H1 (cell line): ENCODE measurements around the gene SCMH1. TPM values are rescaled to one million over a fixed set of nuclear protein-coding genes. Genes with fewer than 3 reads are reported as not detected.

Source experiments
- CTCF ChIA-PET: fragments of 300-600 bp; sonication (Branson Sonifier 250); formaldehyde crosslinking; loops from one replicate; lab custom pipeline; 2021; ENCODE audit not compliant: partially characterized antibody; lab: Charles Lee
- POLR2A ChIA-PET: fragments of 300-600 bp; sonication (Branson Sonifier 250); formaldehyde crosslinking; loops from one replicate; lab custom pipeline; 2021; ENCODE audit warnings: inconsistent platforms; ENCODE audit not compliant: partially characterized antibody; lab: Charles Lee
- DNase-seq, 2 experiments: peaks; one replicate each; pipeline versions ENCODE4 v3.0.0 to v3.0.0-alpha.2; 2010 to 2022; ENCODE audit warnings: low spot score in 2 of 2, low read depth in 1 of 2, mixed read lengths in 1 of 2
- FAIRE-seq: peaks from 2 replicates; lab custom pipeline; 2011; peaks lifted over from hg19 to GRCh38; lab: Jason Lieb, UNC
- H2AFZ ChIP-seq: 2 replicates; pipeline ENCODE4 v1.8.1; 2012; ENCODE audit warnings: low read length, inconsistent platforms
- H2AK5ac ChIP-seq: 2 replicates; pipeline ENCODE4 v1.6.1; 2013; ENCODE audit warnings: low read depth, low read length
- H2BK120ac ChIP-seq: replicated peaks from 2 replicates; pipeline ENCODE3; 2013; ENCODE audit warnings: low read depth, low read length, inconsistent platforms
- H2BK12ac ChIP-seq: 2 replicates; pipeline ENCODE4 v1.6.1; 2013; ENCODE audit warnings: low read depth, low read length
- H2BK15ac ChIP-seq: 2 replicates; pipeline ENCODE4 v1.6.1; 2013; ENCODE audit warnings: low read length
- H2BK20ac ChIP-seq: 2 replicates; pipeline ENCODE4 v1.6.1; 2013; ENCODE audit warnings: low read length
- H2BK5ac ChIP-seq: 2 replicates; pipeline ENCODE4 v1.6.1; 2013; ENCODE audit warnings: low read depth, low read length
- H3K14ac ChIP-seq: 2 replicates; pipeline ENCODE4 v1.6.1; 2013; ENCODE audit warnings: inconsistent platforms; ENCODE audit not compliant: insufficient read length
- H3K18ac ChIP-seq: 2 replicates; pipeline ENCODE4 v1.6.1; 2013; ENCODE audit warnings: low read length; ENCODE audit errors: extremely low read depth
- H3K23ac ChIP-seq: 2 replicates; pipeline ENCODE4 v1.6.1; 2013; ENCODE audit warnings: inconsistent platforms; ENCODE audit not compliant: insufficient read length
- H3K23me2 ChIP-seq: 2 replicates; pipeline ENCODE4 v1.6.1; 2013; ENCODE audit warnings: low read depth, low read length
- H3K27ac ChIP-seq: 2 replicates; pipeline ENCODE4 v1.6.1; 2011; ENCODE audit warnings: low read depth, low read length, inconsistent platforms
- H3K27me3 ChIP-seq, 4 experiments: replicated peaks in 1 of 4; 1 replicate in 1 of 4; 2 replicates in 3 of 4; pipeline versions ENCODE4 v1.6.1 to v1.8.1; 2011 to 2013; ENCODE audit warnings: low read length in 3 of 4, mild to moderate bottlenecking in 3 of 4, inconsistent platforms in 2 of 4, mixed read lengths in 2 of 4, moderate library complexity in 1 of 4; ENCODE audit not compliant: control insufficient read depth in 3 of 4, insufficient read depth in 3 of 4; ENCODE audit errors: extremely low read depth in 1 of 4
- H3K36me3 ChIP-seq, 4 experiments: 2 replicates each; pipeline versions ENCODE4 v1.6.1 to v1.8.1; 2011 to 2013; ENCODE audit warnings: mild to moderate bottlenecking in 4 of 4, low read length in 3 of 4, moderate library complexity in 2 of 4, control low read depth in 1 of 4, inconsistent platforms in 1 of 4; ENCODE audit not compliant: insufficient read depth in 4 of 4, control insufficient read depth in 2 of 4
- H3K4ac ChIP-seq: replicated peaks from 2 replicates; pipeline ENCODE3; 2013; ENCODE audit warnings: low read length, low read depth, mixed read lengths, inconsistent platforms; ENCODE audit not compliant: insufficient read length
- H3K4me1 ChIP-seq, 4 experiments: replicated peaks in 1 of 4; 1 replicate in 1 of 4; 2 replicates in 3 of 4; pipeline versions ENCODE4 v1.6.1 to v1.8.1; 2011 to 2013; ENCODE audit warnings: low read length in 3 of 4, inconsistent platforms in 2 of 4, mixed read lengths in 1 of 4; ENCODE audit not compliant: insufficient read depth in 4 of 4, control insufficient read depth in 3 of 4
- H3K4me2 ChIP-seq, 2 experiments: 2 replicates each; pipeline versions ENCODE4 v1.6.1 to v1.8.1; 2011 to 2013; ENCODE audit warnings: low read depth in 2 of 2, low read length in 2 of 2, control low read depth in 1 of 2, inconsistent platforms in 1 of 2, mild to moderate bottlenecking in 1 of 2; ENCODE audit not compliant: insufficient read depth in 1 of 2
- H3K4me3 ChIP-seq, 4 experiments: fragments of 200-600, 300-600 bp in 1 of 4; sonication (generic), shearing (Covaris generic), sonication (Bioruptor Twin) in 1 of 4; 2 replicates each; pipeline versions ENCODE4 v1.5.1 to v1.8.1; 2011 to 2016; ENCODE audit warnings: low read length in 4 of 4, low read depth in 3 of 4, control low read depth in 2 of 4, inconsistent platforms in 2 of 4, mild to moderate bottlenecking in 2 of 4, mixed read lengths in 1 of 4, moderate library complexity in 1 of 4; ENCODE audit not compliant: insufficient read depth in 2 of 4; ENCODE audit errors: extremely low read depth in 1 of 4
- H3K56ac ChIP-seq: replicated peaks from 2 replicates; pipeline ENCODE3; 2013; ENCODE audit warnings: low read depth, mild to moderate bottlenecking, mixed read lengths, low read length, inconsistent platforms; ENCODE audit not compliant: insufficient read length
- H3K79me1 ChIP-seq: 2 replicates; pipeline ENCODE4 v1.6.1; 2013; ENCODE audit warnings: low read depth, low read length, control low read depth
- H3K79me2 ChIP-seq, 2 experiments: 2 replicates each; pipeline versions ENCODE4 v1.6.1 to v1.8.1; 2012 to 2013; ENCODE audit warnings: low read length in 2 of 2, mild to moderate bottlenecking in 2 of 2, inconsistent platforms in 1 of 2; ENCODE audit not compliant: insufficient read depth in 2 of 2, control insufficient read depth in 1 of 2
- H3K9ac ChIP-seq, 4 experiments: replicated peaks in 1 of 4; 1 replicate in 1 of 4; 2 replicates in 3 of 4; pipeline versions ENCODE4 v1.6.1 to v1.8.1; 2011 to 2013; ENCODE audit warnings: low read depth in 3 of 4, low read length in 3 of 4, control low read depth in 2 of 4, mild to moderate bottlenecking in 2 of 4, moderate library complexity in 2 of 4, inconsistent platforms in 1 of 4; ENCODE audit errors: extremely low read depth in 1 of 4
- H3K9me3 ChIP-seq, 2 experiments: 2 replicates each; pipeline versions ENCODE4 v1.6.1 to v1.8.1; 2012 to 2013; ENCODE audit warnings: mild to moderate bottlenecking in 2 of 2, moderate library complexity in 2 of 2, control low read depth in 1 of 2, inconsistent platforms in 1 of 2, low read depth in 1 of 2, low read length in 1 of 2, mixed read lengths in 1 of 2; ENCODE audit not compliant: insufficient read depth in 2 of 2
- H4K20me1 ChIP-seq, 2 experiments: replicated peaks in 1 of 2; 2 replicates each; pipeline versions ENCODE3 to v1.8.1; 2011 to 2013; ENCODE audit warnings: inconsistent platforms in 2 of 2, low read length in 2 of 2, mild to moderate bottlenecking in 1 of 2; ENCODE audit not compliant: insufficient read depth in 2 of 2, control insufficient read depth in 1 of 2
- H4K5ac ChIP-seq: 2 replicates; pipeline ENCODE4 v1.6.1; 2013; ENCODE audit warnings: low read length, low read depth, mixed read lengths, inconsistent platforms; ENCODE audit not compliant: insufficient read length
- H4K8ac ChIP-seq: 2 replicates; pipeline ENCODE4 v1.8.0; 2013; ENCODE audit warnings: mild to moderate bottlenecking, moderate library complexity, low read length, inconsistent platforms; ENCODE audit not compliant: insufficient read depth; ENCODE audit errors: extremely low read depth
- H4K91ac ChIP-seq: replicated peaks from 2 replicates; pipeline ENCODE3; 2013; ENCODE audit warnings: low read length, mixed read lengths, inconsistent platforms; ENCODE audit not compliant: insufficient read length
- BACH1 ChIP-seq: IDR thresholded peaks from 2 replicates; pipeline ENCODE4 v1.6.1; 2012; ENCODE audit warnings: low read length, improper control_type of control experiment
- BCL11A ChIP-seq, 2 experiments: IDR thresholded peaks; one replicate each; pipeline ENCODE4 v1.6.1; 2011; ENCODE audit warnings: low read depth in 2 of 2, low read length in 2 of 2, mild to moderate bottlenecking in 2 of 2
- CBX5 ChIP-seq: fragments of 300-800, 300-1000 bp; sonication (generic); IDR thresholded peaks from 2 replicates; pipeline ENCODE4 v1.7.1; 2016; ENCODE audit warnings: antibody characterized with exemption, low read length, low read depth
- NANOG ChIP-seq: IDR thresholded peaks from 2 replicates; pipeline ENCODE4 v1.6.1; 2011; ENCODE audit warnings: low read length, low read depth, mild to moderate bottlenecking, inconsistent platforms; ENCODE audit not compliant: insufficient read depth, poor library complexity, severe bottlenecking
- POLR2AphosphoS5 ChIP-seq: IDR thresholded peaks from 2 replicates; pipeline ENCODE4 v1.6.1; 2011; ENCODE audit warnings: low read depth, low read length
- WGBS, 2 experiments: shearing (Covaris generic) in 1 of 2; methylation state at CpG; one replicate each; pipeline versions ENCODE4 v1.1.6 to v1.1.7; 2013 to 2015; ENCODE audit warnings: low lambda C conversion rate in 2 of 2, mixed read lengths in 2 of 2, inconsistent platforms in 1 of 2, low coverage in 1 of 2, missing lambda C conversion rate in 1 of 2; ENCODE audit not compliant: insufficient replicate concordance in 2 of 2, insufficient coverage in 1 of 2, insufficient read length in 1 of 2; ENCODE audit errors: extremely low coverage in 1 of 2, missing lambda C conversion rate in 1 of 2; 5-methylcytosine and 5-hydroxymethylcytosine counted together
- polyA plus RNA-seq, 7 experiments: library from polyadenylated mRNA; depleted of rRNA in 3 of 7; stranded (reverse) in 5 of 7; unstranded in 2 of 7; fragments of >200 nt in 5 of 7; fragments of 200-250 nt in 2 of 7; gene quantifications; 1 replicate in 5 of 7; 2 replicates in 1 of 7; 4 replicates in 1 of 7; pipeline versions ENCODE4 v1.2.1 to v1.2.3, GENCODE V29; 2011 to 2013; ENCODE audit warnings: missing spikeins in 2 of 7, mixed read lengths in 2 of 7
- total RNA-seq: library from RNA; stranded (reverse); fragmentation: NEBNext Ultra II Directional; extraction: Animal tissue kit (Norgen Biotek cat#: 25700); gene quantifications from 2 replicates; pipeline ENCODE4 v1.2.1, GENCODE V29; 2021

SCMH1 gene
- total and polyA plus RNA-seq, 2 of the 8 experiments (the other 6 are each of a cell fraction or from before 2014, with no cell fraction given), result 16.6 to 30.7 TPM

DNA sequence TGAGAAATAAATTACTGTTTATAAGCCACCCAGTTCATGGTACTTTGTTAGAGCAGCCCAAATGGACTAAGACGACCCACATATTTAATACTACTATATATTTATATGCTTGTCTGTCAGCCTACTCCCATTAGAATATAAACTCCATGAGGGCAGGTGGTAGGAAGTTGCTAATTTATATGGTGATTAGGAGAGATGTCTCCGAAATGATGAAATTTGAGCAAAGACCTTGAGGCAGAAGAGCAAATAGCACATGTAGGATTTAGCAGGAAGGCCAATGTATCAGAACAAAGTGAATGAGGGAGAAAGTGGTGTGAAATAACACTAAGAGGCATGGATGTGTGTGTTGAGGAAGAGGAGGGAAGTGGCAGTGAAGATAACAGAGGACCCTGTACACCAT, 210.0 kb downstream of the SCMH1 start:
- ChIA-PET POLR2A (no interaction called here), CTCF (no interaction called here)
- no peak overlapping the region for H3K14ac ChIP-seq
- H2BK20ac ChIP-seq, result no peak overlapping the region
- H2BK5ac ChIP-seq, result no peak overlapping the region
- H3K4me3 ChIP-seq, result no peak overlapping the region
- TF ChIP-seq BCL11A (IDR thresholded peaks at IDR 0.05; ENCODE audit: low read depth in 2 of 2, low read length in 2 of 2) (no peak), POLR2AphosphoS5 (no peak), NANOG (no peak), CBX5 (no peak), BACH1 (no peak)
- H3K18ac ChIP-seq, result no peak overlapping the region
- peaks cover 2 to 10% (median 7%) of the 10 kb centered on the region in 4 experiments; a peak in 5 of 8 replicates for H3K36me3 ChIP-seq
- no peaks in the 10 kb centered on the region for H3K79me2 ChIP-seq
- no peak overlapping the region for H4K5ac ChIP-seq
- H3K27me3 ChIP-seq, result peaks cover 0 to 3% (median 0%) of the 10 kb centered on the region in 4 experiments; a peak in 1 of 7 replicates
- no peak overlapping the region for H3K23ac ChIP-seq
- no peak overlapping the region for H4K91ac ChIP-seq
- no peaks in the 10 kb centered on the region; a peak in 3 of 7 replicates for H3K4me1 ChIP-seq
- no peak overlapping the region for H3K27ac ChIP-seq
- no peaks in the 10 kb centered on the region for H3K23me2 ChIP-seq
- FAIRE-seq (no peak), DNase-seq (no peak)
- no peak overlapping the region for H3K56ac ChIP-seq
- no peak overlapping the region for H3K4me2 ChIP-seq
- H2AK5ac ChIP-seq, result no peak overlapping the region
- no peaks in the 10 kb centered on the region for H3K79me1 ChIP-seq
- no peak overlapping the region for H2BK12ac ChIP-seq
- H2BK120ac ChIP-seq, result no peak overlapping the region
- H3K9me3 ChIP-seq, result no peaks in the 10 kb centered on the region
- 50% methylated on average over 2 of the region's 2 CpGs; no CpG with 5 or more reads in 1 of the 2 experiments for WGBS, 2 experiments
- H4K20me1 ChIP-seq, result peaks cover 1 to 3% of the 10 kb centered on the region in 2 experiments
- H2AFZ ChIP-seq, result no peak overlapping the region
- H3K9ac ChIP-seq, result no peak overlapping the region
- H2BK15ac ChIP-seq, result no peak overlapping the region
- H3K4ac ChIP-seq, result no peak overlapping the region
- no peak overlapping the region for H4K8ac ChIP-seq
